Measurements from ENCODE around the gene GAPVD1.
"Not testable (repeated sequence)": the region's sequence is repeated elsewhere in the genome, so short reads cannot be mapped to it uniquely, and the experiment has no call there.

Gene GAPVD1

GRCh38 chr9:125258160-125258785 is 3.4 kb upstream of the GAPVD1 start:
- DNase-seq: no peak

- no peak for DNase-seq
Measured at GRCh38 chr9:125258832-125259534, 2.6 kb upstream of the GAPVD1 start.

GRCh38 chr9:125260561-125260960 is 1.1 kb upstream of the GAPVD1 start:
- peak; percentile 16 for DNase-seq

- no peak for DNase-seq
Measured at GRCh38 chr9:125262294-125262991, 817 bp downstream of the GAPVD1 start.

- DNase-seq: not testable (repeated sequence)
Measured at GRCh38 chr9:125264068-125264467, 2.4 kb downstream of the GAPVD1 start.

GRCh38 chr9:125268394-125269013 is 6.9 kb downstream of the GAPVD1 start:
- no peak for DNase-seq

GRCh38 chr9:125269014-125269397 is 7.4 kb downstream of the GAPVD1 start:
- no peak for DNase-seq

GRCh38 chr9:125271081-125271480 is 9.5 kb downstream of the GAPVD1 start:
- no peak for DNase-seq

- no peak for DNase-seq
Measured at GRCh38 chr9:125272697-125273096, 11.1 kb downstream of the GAPVD1 start.

GRCh38 chr9:125276771-125277170 is 15.1 kb downstream of the GAPVD1 start:
- no peak for DNase-seq

GRCh38 chr9:125277411-125277810 is 15.8 kb downstream of the GAPVD1 start:
- no peak for DNase-seq

- no peak for DNase-seq
Measured at GRCh38 chr9:125280945-125281344, 19.3 kb downstream of the GAPVD1 start.

- no peak for DNase-seq
Measured at GRCh38 chr9:125284855-125285254, 23.2 kb downstream of the GAPVD1 start.

- not testable (repeated sequence) for DNase-seq
Measured at GRCh38 chr9:125286935-125287433, 25.4 kb downstream of the GAPVD1 start.

- peak; percentile 24 for DNase-seq
Measured at GRCh38 chr9:125293134-125293533, 31.5 kb downstream of the GAPVD1 start.

GRCh38 chr9:125295657-125296056 is 34.0 kb downstream of the GAPVD1 start:
- no peak for DNase-seq

GRCh38 chr9:125296843-125297372 is 35.3 kb downstream of the GAPVD1 start:
- no peak for DNase-seq

GRCh38 chr9:125297917-125298316 is 36.3 kb downstream of the GAPVD1 start:
- DNase-seq: no peak

- no peak for DNase-seq
Measured at GRCh38 chr9:125302241-125302640, 40.6 kb downstream of the GAPVD1 start.

GRCh38 chr9:125304273-125304672 is 42.6 kb downstream of the GAPVD1 start:
- DNase-seq: no peak

GRCh38 chr9:125312411-125312810 is 50.8 kb downstream of the GAPVD1 start:
- no peak for DNase-seq

- not testable (repeated sequence) for DNase-seq
Measured at GRCh38 chr9:125316359-125316758, 54.7 kb downstream of the GAPVD1 start.

GRCh38 chr9:125317704-125318103 is 56.1 kb downstream of the GAPVD1 start:
- peak; percentile 27 for DNase-seq

Measured in eye (tissue), 1 donor.